AG04450 (cell line): ENCODE data around the gene PGAP6. TPM values are rescaled to one million over a fixed set of nuclear protein-coding genes. Genes with fewer than 3 reads are reported as not detected.
"Not testable (repeated sequence)": the region's sequence is repeated elsewhere in the genome, so short reads cannot be mapped to it uniquely, and the experiment has no call there.

Experiments used
- CTCF ChIA-PET: fragments of 300-600, 350-600 bp; formaldehyde crosslinking; extraction: SDS; loops from one replicate; lab custom pipeline; 2022; ENCODE audit warnings: antibody characterized with exemption, inconsistent platforms; lab: Charles Lee
- POLR2A ChIA-PET: fragments of 350-600 bp; formaldehyde crosslinking; extraction: SDS; loops from one replicate; lab custom pipeline; 2021; ENCODE audit warnings: antibody characterized with exemption, inconsistent platforms; lab: Yijun Ruan, JAX
- DNase-seq: peaks from one replicate; pipeline ENCODE4 v3.0.0-alpha.2; 2011; ENCODE audit warnings: low read depth, low spot score
- H3K27ac ChIP-seq: one replicate; pipeline ENCODE4 v1.5.1; 2012; ENCODE audit warnings: low read depth, low read length, control low read depth
- H3K27me3 ChIP-seq: one replicate; pipeline ENCODE4 v1.6.0; 2012; ENCODE audit warnings: low read length; ENCODE audit not compliant: control insufficient read depth, insufficient read depth
- H3K4me3 ChIP-seq: 2 replicates; pipeline ENCODE4 v1.5.1; 2011; ENCODE audit warnings: mild to moderate bottlenecking, low read depth, low read length, control low read depth
- H3K9me3 ChIP-seq: 2 replicates; pipeline ENCODE4 v1.5.1; 2012; ENCODE audit warnings: low read length; ENCODE audit not compliant: control insufficient read depth, insufficient read depth
- CTCF ChIP-seq: IDR thresholded peaks from 2 replicates; pipeline ENCODE4 v1.5.1; 2011; ENCODE audit warnings: low read depth, low read length, control low read depth, inconsistent platforms
- polyA plus RNA-seq: library from polyadenylated mRNA; depleted of rRNA; stranded (reverse); fragments of >200 nt; gene quantifications from 2 replicates; pipeline ENCODE4 v1.2.3, GENCODE V29; 2011

PGAP6 gene
- polyA plus RNA-seq, 1 experiment, result 40.8 TPM

DNA sequence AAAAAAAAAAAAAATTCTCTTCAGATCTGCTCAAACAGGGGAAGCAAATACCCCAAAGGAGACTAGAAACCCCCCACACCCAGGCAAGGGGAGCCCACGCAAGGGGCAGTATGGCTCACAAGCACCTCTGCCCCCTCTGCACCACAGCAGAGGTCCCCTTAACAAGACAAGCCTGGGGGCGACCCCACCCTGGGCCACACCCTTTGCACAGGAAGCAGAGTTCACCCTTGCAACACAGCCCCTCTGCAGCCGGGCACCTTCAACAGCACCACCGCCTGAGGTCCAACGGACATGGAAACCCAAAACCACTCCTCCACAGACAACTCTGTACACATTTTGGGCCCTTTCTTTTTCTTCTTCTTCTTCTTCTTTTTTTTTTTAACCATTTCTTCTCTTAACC is 42.1 kb downstream of the PGAP6 start:
- H3K9me3 ChIP-seq, result no peaks in the 10 kb centered on the region; the same call in 1 of the 2 replicates
- DNase-seq, result no peak
- no peaks in the 10 kb centered on the region for H3K27me3 ChIP-seq
- H3K27ac ChIP-seq, result no peak overlapping the region
- POLR2A ChIA-PET, result no interaction called here
- TF ChIP-seq CTCF, result no peak
- CTCF ChIA-PET, result no interaction called here
- no peak overlapping the region for H3K4me3 ChIP-seq

GRCh38 chr16:337975-338575 is 43.7 kb downstream of the PGAP6 start:
- TF ChIP-seq CTCF, result no peak
- ChIA-PET POLR2A (no interaction called here), CTCF (interaction anchor here (1.2 to 1.4 kb wide), 2 partner anchors 15 to 24 kb away, joined by 3 to 5 read pairs; no protein-coding TSS in a partner anchor)
- Histone ChIP-seq H3K4me3 (no peak overlapping the region), H3K9me3 (no peaks in the 10 kb centered on the region; the same call in 1 of the 2 replicates), H3K27ac (no peak overlapping the region), H3K27me3 (no peaks in the 10 kb centered on the region)
- no peak for DNase-seq

- no peak for TF ChIP-seq CTCF
- ChIA-PET POLR2A (interaction anchor here (0.9 kb wide), 1 partner anchor 9 kb away, joined by 5 read pairs; no protein-coding TSS in a partner anchor), CTCF (interaction anchor here (0.8 to 1.4 kb wide), 3 partner anchors 15 to 25 kb away, joined by 3 to 5 read pairs (median 3); no protein-coding TSS in a partner anchor)
- H3K4me3 ChIP-seq, result no peak overlapping the region
- no peak overlapping the region for H3K27ac ChIP-seq
- H3K27me3 ChIP-seq, result no peaks in the 10 kb centered on the region
- no peaks in the 10 kb centered on the region; the same call in 1 of the 2 replicates for H3K9me3 ChIP-seq
- no peak for DNase-seq
Measured at GRCh38 chr16:337437-337836, 44.3 kb downstream of the PGAP6 start.

DNA sequence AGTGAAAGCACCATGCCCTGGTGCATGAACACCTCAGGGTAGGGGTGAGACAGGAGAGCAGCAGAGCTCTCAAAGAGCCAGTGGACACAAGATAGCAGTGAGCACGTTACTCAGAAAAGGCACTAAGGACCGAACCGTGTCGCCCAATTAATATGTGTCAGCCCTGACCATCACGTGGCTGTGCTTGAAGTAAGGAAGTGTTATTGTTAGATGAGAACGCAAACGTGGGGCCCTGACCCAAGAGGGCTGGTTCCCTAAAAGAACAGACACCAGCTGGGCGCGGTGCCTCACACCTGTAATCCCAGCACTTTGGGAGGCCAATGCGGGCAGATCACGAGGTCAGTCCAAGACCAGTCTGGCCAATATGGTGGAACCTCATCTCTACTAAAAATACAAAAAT is 45.5 kb downstream of the PGAP6 start:
- no peaks in the 10 kb centered on the region; the same call in 1 of the 2 replicates for H3K9me3 ChIP-seq
- no peak for DNase-seq
- TF ChIP-seq CTCF, result no peak
- no peak overlapping the region for H3K27ac ChIP-seq
- CTCF ChIA-PET, result no interaction called here
- no peaks in the 10 kb centered on the region for H3K27me3 ChIP-seq
- no peak overlapping the region for H3K4me3 ChIP-seq
- POLR2A ChIA-PET, result no interaction called here

DNA sequence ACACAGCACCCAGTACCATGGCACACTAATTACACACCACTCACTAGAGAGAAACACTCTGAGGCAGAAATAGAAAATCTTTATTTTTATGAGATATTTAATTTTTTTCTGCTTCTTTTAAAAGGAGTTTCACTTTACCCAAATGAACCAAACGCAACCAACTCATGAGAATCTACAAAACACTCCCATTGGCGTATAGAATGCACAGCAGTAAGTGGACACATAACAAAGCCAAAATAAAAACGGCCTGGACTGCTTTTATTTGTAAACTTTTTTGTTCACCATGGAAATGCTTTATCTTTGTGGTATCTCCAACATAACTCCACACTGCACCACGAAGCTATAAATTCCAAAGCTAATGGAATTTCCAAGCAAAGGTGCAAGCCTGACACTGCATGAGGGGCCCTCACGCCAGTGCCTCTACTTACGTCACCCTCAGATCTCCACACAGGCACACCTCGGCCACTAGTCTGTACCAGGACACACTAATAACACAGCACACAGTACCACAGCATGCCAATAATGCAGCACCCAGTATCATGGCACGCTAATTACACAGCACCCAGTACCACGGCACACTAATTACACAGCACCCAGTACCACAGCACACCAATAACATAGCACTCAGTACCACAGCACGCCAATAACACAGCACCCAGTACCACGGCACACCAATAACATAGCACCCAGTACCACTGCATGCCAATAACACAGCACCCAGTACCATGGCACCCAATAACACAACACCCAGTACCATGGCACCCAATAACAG is 46.7 kb downstream of the PGAP6 start:
- H3K27me3 ChIP-seq, H3K9me3 ChIP-seq, DNase-seq, POLR2A ChIA-PET, H3K4me3 ChIP-seq, H3K27ac ChIP-seq: not testable (repeated sequence)
- CTCF ChIA-PET, result interaction anchor here (0.6 kb wide), 1 partner anchor 965 kb away, joined by 6 read pairs; no protein-coding TSS in a partner anchor

DNA sequence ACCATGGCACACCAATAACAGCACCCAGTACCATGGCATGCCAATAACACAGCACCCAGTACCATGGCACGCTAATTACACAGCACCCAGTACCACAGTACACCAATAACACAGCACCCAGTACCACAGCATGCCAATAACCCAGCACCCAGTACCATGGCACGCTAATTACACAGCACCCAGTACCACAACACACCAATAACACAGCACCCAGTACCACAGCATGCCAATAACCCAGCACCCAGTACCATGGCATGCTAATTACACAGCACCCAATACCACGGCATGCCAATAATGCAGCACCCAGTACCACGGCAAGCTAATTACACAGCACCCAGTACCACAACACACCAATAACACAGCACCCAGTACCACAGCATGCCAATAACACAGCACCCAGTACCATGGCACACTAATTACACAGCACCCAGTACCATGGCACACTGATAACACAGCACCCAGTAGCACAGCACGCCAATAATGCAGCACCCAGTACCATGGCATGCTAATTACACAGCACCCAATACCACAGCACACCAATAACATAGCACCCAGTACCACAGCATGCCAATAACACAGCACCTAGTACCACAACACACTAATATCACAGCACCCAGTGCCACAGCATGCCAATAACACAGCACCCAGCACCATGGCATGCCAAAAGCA is 47.5 kb downstream of the PGAP6 start:
- CTCF ChIA-PET, H3K27me3 ChIP-seq, DNase-seq, H3K27ac ChIP-seq, H3K9me3 ChIP-seq, H3K4me3 ChIP-seq, POLR2A ChIA-PET: not testable (repeated sequence)
